Measurements from ENCODE around the gene HIP1R. TPM values are rescaled to one million over a fixed set of nuclear protein-coding genes. Genes with fewer than 3 reads are reported as not detected.

The HIP1R gene
- total and polyA plus RNA-seq, 2 of the 13 experiments (the other 11 are each of a cell fraction or from before 2014, with no cell fraction given): 18.4 to 25.5 TPM

DNA sequence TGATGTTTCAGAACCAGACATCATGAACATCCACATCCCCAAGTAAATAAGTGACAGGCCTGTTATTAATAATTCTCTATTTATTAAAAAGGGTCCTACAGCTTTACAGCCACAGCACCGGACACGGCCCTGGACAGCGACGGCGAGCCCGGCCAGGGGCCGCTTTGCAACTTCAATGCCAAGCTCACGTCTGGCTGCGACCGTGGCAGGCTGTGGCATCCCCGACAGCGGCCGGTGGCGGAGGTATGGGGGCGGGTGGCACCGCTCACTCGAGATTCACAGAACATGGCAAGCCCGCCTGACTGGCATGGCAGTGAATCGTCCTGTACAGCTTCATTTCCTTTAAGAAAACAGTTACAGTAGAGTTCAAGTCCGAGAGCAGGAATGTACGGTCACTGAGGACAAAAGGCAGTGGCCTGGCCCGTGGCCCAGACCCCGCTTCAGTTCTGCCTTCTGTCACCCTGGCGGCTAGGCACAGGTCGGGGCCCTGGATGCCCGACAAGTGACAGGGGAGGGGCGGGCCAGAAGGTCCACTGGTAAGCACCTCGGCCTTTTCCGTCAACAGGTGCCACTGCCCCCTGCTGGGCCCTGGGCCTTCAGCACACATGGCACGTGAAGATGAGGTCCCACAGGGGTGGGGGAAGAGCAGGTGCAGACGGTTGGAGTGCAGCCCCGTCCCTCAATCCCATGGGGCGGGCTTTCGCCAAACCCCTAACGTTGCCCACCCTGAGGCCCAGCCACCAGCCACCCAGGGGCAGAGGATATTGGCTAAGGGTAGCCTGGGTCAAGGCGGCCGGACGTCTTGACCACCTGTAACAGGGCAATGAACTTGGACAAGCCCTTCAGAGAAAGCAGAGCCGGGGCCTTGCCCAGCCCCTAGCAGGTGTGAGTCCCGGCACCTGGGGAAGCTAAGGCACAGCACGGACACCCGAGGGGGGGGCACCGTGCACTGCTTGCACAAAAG is 30.3 kb downstream of the HIP1R start (continued):
- TF ChIP-seq, protein P1, sequence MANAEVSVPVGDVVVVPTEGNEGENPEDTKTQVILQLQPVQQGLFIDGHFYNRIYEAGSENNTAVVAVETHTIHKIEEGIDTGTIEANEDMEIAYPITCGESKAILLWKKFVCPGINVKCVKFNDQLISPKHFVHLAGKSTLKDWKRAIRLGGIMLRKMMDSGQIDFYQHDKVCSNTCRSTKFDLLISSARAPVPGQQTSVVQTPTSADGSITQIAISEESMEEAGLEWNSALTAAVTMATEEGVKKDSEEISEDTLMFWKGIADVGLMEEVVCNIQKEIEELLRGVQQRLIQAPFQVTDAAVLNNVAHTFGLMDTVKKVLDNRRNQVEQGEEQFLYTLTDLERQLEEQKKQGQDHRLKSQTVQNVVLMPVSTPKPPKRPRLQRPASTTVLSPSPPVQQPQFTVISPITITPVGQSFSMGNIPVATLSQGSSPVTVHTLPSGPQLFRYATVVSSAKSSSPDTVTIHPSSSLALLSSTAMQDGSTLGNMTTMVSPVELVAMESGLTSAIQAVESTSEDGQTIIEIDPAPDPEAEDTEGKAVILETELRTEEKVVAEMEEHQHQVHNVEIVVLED (CRISPR knock-in tag; IDR thresholded peaks at IDR 0.05; ENCODE audit: borderline replicate concordance): no peak
- TF ChIP-seq, protein P2, sequence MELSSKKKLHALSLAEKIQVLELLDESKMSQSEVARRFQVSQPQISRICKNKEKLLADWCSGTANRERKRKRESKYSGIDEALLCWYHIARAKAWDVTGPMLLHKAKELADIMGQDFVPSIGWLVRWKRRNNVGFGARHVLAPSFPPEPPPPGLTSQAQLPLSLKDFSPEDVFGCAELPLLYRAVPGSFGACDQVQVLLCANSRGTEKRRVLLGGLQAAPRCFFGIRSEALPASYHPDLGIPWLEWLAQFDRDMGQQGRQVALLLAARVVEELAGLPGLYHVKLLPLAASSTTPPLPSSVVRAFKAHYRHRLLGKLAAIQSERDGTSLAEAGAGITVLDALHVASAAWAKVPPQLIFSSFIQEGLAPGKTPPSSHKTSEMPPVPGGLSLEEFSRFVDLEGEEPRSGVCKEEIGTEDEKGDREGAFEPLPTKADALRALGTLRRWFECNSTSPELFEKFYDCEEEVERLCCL (CRISPR knock-in tag; IDR thresholded peaks at IDR 0.05; ENCODE audit: borderline replicate concordance): no peak
- TF ChIP-seq, protein P3, sequence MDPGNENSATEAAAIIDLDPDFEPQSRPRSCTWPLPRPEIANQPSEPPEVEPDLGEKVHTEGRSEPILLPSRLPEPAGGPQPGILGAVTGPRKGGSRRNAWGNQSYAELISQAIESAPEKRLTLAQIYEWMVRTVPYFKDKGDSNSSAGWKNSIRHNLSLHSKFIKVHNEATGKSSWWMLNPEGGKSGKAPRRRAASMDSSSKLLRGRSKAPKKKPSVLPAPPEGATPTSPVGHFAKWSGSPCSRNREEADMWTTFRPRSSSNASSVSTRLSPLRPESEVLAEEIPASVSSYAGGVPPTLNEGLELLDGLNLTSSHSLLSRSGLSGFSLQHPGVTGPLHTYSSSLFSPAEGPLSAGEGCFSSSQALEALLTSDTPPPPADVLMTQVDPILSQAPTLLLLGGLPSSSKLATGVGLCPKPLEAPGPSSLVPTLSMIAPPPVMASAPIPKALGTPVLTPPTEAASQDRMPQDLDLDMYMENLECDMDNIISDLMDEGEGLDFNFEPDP (CRISPR knock-in tag; conservative IDR thresholded peaks at IDR 0.05): no peak
- no peak for TF ChIP-seq JUNB (CRISPR knock-in tag; IDR thresholded peaks at IDR 0.05; ENCODE audit: borderline replicate concordance)
- 0 out of 4 replicates have a peak, but pooled peaks of 1 of the 2 experiments have one; percentile 24 for TF ChIP-seq POLR2A (IDR thresholded peaks at IDR 0.05; ENCODE audit: insufficient read depth in 1 of 2, low read depth in 2 of 2, low read length in 2 of 2)
- TF ChIP-seq, protein P4, sequence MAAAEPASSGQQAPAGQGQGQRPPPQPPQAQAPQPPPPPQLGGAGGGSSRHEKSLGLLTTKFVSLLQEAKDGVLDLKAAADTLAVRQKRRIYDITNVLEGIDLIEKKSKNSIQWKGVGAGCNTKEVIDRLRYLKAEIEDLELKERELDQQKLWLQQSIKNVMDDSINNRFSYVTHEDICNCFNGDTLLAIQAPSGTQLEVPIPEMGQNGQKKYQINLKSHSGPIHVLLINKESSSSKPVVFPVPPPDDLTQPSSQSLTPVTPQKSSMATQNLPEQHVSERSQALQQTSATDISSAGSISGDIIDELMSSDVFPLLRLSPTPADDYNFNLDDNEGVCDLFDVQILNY (CRISPR knock-in tag; conservative IDR thresholded peaks at IDR 0.05): no peak
- TF ChIP-seq, protein P5, sequence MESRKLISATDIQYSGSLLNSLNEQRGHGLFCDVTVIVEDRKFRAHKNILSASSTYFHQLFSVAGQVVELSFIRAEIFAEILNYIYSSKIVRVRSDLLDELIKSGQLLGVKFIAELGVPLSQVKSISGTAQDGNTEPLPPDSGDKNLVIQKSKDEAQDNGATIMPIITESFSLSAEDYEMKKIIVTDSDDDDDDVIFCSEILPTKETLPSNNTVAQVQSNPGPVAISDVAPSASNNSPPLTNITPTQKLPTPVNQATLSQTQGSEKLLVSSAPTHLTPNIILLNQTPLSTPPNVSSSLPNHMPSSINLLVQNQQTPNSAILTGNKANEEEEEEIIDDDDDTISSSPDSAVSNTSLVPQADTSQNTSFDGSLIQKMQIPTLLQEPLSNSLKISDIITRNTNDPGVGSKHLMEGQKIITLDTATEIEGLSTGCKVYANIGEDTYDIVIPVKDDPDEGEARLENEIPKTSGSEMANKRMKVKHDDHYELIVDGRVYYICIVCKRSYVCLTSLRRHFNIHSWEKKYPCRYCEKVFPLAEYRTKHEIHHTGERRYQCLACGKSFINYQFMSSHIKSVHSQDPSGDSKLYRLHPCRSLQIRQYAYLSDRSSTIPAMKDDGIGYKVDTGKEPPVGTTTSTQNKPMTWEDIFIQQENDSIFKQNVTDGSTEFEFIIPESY (CRISPR knock-in tag; IDR thresholded peaks at IDR 0.05): peak; percentile 49; the same call in 1 of the 2 replicates
- TF ChIP-seq ZBTB42 (CRISPR knock-in tag; IDR thresholded peaks at IDR 0.05): no peak
- TF ChIP-seq ZMYM3 (CRISPR knock-in tag; IDR thresholded peaks at IDR 0.05): peak; percentile 57
- TF ChIP-seq ZNF432 (CRISPR knock-in tag; IDR thresholded peaks at IDR 0.05; ENCODE audit: borderline replicate concordance): no peak
- no peak for TF ChIP-seq HOXD1 (CRISPR knock-in tag; IDR thresholded peaks at IDR 0.05)
- no peak for TF ChIP-seq SNAPC2 (CRISPR knock-in tag; IDR thresholded peaks at IDR 0.05)
- TF ChIP-seq RXRA (CRISPR knock-in tag; IDR thresholded peaks at IDR 0.05): peak; percentile 62
- TF ChIP-seq ZNF792 (CRISPR knock-in tag; IDR thresholded peaks at IDR 0.05): no peak
- TF ChIP-seq EZH2 (conservative IDR thresholded peaks at IDR 0.05; ENCODE audit: low read depth, low read length): no peak
- TF ChIP-seq ZNF543 (CRISPR knock-in tag; IDR thresholded peaks at IDR 0.05): no peak
- TF ChIP-seq ZZZ3 (CRISPR knock-in tag; IDR thresholded peaks at IDR 0.05; ENCODE audit: borderline replicate concordance): no peak
- TF ChIP-seq, protein P6, sequence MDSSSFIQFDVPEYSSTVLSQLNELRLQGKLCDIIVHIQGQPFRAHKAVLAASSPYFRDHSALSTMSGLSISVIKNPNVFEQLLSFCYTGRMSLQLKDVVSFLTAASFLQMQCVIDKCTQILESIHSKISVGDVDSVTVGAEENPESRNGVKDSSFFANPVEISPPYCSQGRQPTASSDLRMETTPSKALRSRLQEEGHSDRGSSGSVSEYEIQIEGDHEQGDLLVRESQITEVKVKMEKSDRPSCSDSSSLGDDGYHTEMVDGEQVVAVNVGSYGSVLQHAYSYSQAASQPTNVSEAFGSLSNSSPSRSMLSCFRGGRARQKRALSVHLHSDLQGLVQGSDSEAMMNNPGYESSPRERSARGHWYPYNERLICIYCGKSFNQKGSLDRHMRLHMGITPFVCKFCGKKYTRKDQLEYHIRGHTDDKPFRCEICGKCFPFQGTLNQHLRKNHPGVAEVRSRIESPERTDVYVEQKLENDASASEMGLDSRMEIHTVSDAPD (CRISPR knock-in tag; IDR thresholded peaks at IDR 0.05): no peak
- TF ChIP-seq ZNF121 (CRISPR knock-in tag; IDR thresholded peaks at IDR 0.05): peak; percentile 48; the same call in 1 of the 2 replicates
- TF ChIP-seq CEBPG (CRISPR knock-in tag; IDR thresholded peaks at IDR 0.05): no peak
- peak; percentile 76 for TF ChIP-seq XRCC5 (optimal IDR thresholded peaks at IDR 0.05; ENCODE audit: low read length)

All from HepG2 (cell line).